G401.6 (cell line): ENCODE data around the gene ZNF689.
A peak's percentile ranks its signal among the peaks of the same experiment; 100 is the strongest.
"Not testable (repeated sequence)": the region's sequence is repeated elsewhere in the genome, so short reads cannot be mapped to it uniquely, and the experiment has no call there.

Experiments used
- FAIRE-seq: peaks from 2 replicates; lab custom pipeline; 2012; peaks lifted over from hg19 to GRCh38; lab: Jason Lieb, UNC

The ZNF689 gene

GRCh38 chr16:30592871-30593270 is 17.3 kb downstream of the ZNF689 start:
- no peak for FAIRE-seq

- not testable (repeated sequence) for FAIRE-seq
Observed at GRCh38 chr16:30590869-30591268, 19.3 kb downstream of the ZNF689 start.

GRCh38 chr16:30589582-30589981 is 20.6 kb downstream of the ZNF689 start:
- not testable (repeated sequence) for FAIRE-seq

GRCh38 chr16:30588651-30589050 is 21.5 kb downstream of the ZNF689 start:
- FAIRE-seq: no peak

- FAIRE-seq: no peak
Observed at GRCh38 chr16:30585400-30586191, 24.6 kb downstream of the ZNF689 start, which contains the start of gene ZNF785. ZNF785 (minus strand) TSS chr16:30585697; CDS start chr16:30585611, 86 bp downstream.

- no peak for FAIRE-seq
Observed at GRCh38 chr16:30585022-30585399, 25.2 kb downstream of the ZNF689 start.

- no peak for FAIRE-seq
Observed at GRCh38 chr16:30582611-30583340, 27.4 kb downstream of the ZNF689 start.

GRCh38 chr16:30581457-30581856 is 28.7 kb downstream of the ZNF689 start:
- FAIRE-seq: no peak

GRCh38 chr16:30574678-30575077 is 35.5 kb downstream of the ZNF689 start:
- FAIRE-seq: no peak

GRCh38 chr16:30571445-30572322 is 38.5 kb downstream of the ZNF689 start, which contains the start of gene ZNF688:
ZNF688 (minus strand) TSS chr16:30571714; CDS start chr16:30571629, 85 bp downstream.
- peak; percentile 96 for FAIRE-seq

- FAIRE-seq: no peak
Observed at GRCh38 chr16:30570636-30571444, 39.3 kb downstream of the ZNF689 start.

- FAIRE-seq: no peak
Observed at GRCh38 chr16:30569746-30570635, 40.2 kb downstream of the ZNF689 start.

- no peak for FAIRE-seq
Observed at GRCh38 chr16:30569281-30569680, 40.9 kb downstream of the ZNF689 start.

GRCh38 chr16:30567991-30568638 is 42.1 kb downstream of the ZNF689 start:
- FAIRE-seq: no peak

- FAIRE-seq: no peak
Observed at GRCh38 chr16:30567160-30567990, 42.8 kb downstream of the ZNF689 start.

GRCh38 chr16:30566531-30566930 is 43.7 kb downstream of the ZNF689 start:
- FAIRE-seq: no peak

- FAIRE-seq: no peak
Observed at GRCh38 chr16:30565984-30566383, 44.2 kb downstream of the ZNF689 start.

- FAIRE-seq: no peak
Observed at GRCh38 chr16:30565526-30565925, 44.7 kb downstream of the ZNF689 start.

- no peak for FAIRE-seq
Observed at GRCh38 chr16:30562021-30562420, 48.2 kb downstream of the ZNF689 start.
